GM19238 (cell line): ENCODE results near the gene NOP14.
"Not testable (repeated sequence)": the region's sequence is repeated elsewhere in the genome, so short reads cannot be mapped to it uniquely, and the experiment has no call there.

ENCODE experiments used
- DNase-seq: peaks from one replicate; pipeline ENCODE4 v3.0.0; 2011; ENCODE audit warnings: low spot score; ENCODE audit not compliant: insufficient read length

NOP14 gene

DNA sequence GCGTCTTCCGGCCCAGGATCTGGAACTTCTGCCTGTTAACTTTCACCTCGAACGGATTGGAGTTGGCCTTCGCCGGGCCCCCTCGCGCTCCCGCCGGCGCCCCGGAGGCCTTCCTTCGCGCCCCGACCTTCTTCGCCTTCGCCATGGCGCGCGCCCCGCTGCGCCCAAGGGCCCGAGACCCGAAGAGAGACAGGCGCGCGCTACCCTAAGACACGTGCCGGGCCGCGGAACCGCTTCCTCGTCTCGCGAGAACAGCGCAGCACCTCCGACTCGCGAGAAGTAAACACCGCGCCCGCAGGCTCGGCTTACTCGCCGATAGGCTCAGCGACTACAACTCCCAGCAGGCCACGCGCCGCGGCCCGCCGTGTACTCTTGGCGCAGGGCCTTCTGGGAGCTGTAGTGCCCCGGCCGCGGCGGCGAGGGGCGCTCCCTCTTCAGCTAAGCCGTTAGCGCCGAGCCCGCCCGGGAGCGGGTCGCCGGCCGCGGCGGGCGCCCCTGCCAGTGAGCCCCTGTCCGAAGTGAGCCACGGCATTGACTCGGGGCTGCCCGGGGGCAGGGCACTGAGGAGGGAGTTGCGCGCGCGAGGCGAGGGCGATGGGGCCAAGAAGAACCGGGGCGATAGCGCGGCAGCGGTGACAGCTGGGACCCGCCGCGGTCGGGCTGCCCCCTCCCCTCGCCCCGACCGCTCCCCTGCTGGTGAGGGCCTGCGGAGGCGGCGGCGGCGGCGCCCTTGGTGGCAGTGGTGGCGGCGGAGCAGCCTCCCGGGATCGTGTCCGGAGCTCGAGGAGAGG, at the start of gene NOP14, which contains the start of gene GRK4:
Gene NOP14 (minus strand): TSS at position 232 of the 791 bp plus-strand sequence. CDS start 87 bp downstream, at position 145.
Gene GRK4 (plus strand): TSS at position 397 of the 791 bp plus-strand sequence. CDS start 500 bp downstream, outside the sequence.
- DNase-seq = peak; percentile 97

DNA sequence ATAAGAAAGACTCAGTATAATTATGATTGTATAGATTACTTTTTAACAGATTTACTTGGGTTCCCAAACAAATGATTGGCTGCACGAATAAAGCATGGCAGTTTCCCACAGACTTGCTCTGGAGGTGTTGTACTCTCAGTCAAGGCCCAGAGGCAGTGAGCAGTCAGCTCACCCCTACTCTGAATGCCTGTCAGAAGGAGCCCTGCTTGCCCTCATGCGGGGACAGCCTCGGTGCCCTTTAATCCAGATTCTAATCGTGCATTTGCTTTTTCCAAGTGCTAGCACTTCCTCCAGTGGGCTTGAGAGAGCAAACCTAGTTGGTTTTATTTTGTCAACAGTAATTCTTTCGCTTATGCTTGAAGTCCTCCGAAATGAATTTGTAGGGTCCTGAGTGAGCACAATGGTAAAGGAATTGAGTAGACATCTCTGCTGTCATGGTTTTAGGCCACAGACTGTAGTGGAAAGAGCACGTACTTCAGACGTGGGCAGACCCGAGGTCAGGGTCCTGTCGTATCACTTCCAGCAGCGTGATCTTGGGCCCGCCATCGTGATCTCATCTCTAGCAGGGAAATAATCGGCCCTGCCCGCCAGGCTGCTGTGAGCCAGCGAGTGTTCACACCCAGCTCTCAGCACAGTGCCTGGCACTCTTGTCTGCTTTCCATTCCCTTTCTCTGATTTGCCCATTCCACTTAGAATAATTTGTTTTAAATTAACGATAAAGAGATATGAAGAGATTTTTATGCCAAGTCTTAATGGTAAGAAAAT, 48.4 kb upstream of the NOP14 start:
- no peak for DNase-seq

DNA sequence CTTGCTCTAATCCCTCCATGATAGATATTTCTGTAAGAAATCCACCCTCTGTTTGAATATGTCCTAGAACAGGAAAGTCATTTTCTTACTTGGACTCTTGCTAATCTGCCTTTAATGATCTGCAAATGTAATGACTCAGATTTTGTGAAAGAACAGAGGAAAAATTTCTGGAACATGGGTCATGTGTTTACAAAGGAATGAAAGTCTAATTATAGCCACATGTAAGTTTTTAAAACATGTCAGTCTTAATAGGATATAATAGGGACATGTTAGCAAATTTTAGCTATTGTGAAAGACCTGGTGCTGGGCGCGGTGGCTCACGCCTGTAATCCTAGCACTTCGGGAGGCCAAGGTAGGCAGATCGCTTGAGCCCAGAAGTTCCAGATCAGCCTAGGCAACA, 47.8 kb upstream of the NOP14 start:
- DNase-seq = no peak

DNA sequence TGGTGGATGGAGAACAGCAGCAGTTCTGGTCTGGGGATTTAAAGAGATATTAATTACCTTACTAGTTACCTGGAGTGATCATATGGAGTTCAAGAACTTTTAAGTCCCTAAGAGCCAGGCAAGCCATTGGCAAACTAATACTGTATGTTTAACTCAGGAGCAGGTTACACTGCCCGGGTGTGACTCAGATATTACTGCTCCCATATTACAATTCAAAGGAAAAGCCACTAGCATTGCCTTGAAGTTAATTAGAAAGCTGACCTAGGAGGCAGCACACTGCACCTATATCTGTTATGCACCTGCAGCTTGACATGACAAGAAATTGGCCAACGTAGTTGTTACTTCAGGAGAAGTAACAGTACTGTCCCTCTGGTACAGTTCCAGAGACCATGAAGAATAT, 47.4 kb upstream of the NOP14 start:
- DNase-seq = no peak

DNA sequence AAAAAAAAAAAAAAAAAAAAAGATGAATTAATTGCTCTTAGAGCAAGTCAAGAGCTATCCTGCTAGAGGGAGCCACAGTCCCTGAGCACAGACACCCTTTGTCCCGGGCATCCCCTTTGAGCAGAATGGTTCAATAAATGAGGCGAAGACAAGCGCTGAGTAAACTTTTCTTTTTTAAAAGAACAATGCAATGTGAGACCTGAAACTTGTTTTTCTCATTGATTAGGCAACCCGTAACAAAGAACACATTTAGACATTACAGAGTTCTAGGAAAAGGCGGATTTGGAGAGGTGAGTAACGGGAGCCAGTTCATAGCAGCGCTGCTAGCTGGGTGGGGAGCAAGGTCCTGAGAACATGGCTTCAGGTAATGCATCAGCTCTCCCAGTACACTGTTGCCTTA, 46.2 kb upstream of the NOP14 start:
- no peak for DNase-seq

DNA sequence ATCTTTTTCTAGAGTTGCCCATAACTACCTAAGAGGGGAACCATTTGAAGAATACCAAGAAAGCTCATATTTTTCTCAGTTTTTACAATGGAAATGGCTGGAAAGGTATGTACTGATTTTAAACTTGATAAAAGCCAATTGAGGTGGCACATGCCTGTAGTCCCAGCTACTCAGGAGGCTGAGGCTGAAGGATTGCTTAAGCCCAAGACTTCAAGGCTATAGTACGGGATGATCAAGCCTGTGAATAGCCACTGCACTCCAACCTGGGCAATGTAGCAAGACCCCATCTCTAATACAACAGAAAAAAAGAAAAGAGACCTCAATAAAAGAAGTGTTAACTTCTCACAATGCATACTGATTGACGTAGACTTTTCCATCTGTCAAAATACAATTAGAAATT, 44.5 kb upstream of the NOP14 start:
- DNase-seq = no peak

DNA sequence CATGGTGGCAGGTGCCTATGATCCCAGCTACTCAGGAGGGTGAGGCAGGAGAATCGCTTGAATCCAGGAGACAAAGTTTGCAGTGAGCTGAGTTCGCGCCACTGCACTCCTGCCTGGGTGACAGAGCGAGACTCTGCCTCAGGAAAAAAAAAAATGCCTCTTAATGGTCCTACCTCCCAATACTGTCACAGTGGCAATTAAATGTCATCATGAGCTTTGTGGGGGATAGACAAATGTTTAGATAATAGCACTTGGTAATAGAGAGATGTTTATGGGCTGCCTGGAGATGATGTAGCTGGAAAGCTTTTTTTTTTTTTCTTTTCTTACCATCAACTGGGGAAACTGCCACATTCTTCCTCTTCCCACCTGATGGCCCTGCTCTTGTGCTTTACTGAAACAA, 33.2 kb upstream of the NOP14 start:
- DNase-seq = no peak

DNA sequence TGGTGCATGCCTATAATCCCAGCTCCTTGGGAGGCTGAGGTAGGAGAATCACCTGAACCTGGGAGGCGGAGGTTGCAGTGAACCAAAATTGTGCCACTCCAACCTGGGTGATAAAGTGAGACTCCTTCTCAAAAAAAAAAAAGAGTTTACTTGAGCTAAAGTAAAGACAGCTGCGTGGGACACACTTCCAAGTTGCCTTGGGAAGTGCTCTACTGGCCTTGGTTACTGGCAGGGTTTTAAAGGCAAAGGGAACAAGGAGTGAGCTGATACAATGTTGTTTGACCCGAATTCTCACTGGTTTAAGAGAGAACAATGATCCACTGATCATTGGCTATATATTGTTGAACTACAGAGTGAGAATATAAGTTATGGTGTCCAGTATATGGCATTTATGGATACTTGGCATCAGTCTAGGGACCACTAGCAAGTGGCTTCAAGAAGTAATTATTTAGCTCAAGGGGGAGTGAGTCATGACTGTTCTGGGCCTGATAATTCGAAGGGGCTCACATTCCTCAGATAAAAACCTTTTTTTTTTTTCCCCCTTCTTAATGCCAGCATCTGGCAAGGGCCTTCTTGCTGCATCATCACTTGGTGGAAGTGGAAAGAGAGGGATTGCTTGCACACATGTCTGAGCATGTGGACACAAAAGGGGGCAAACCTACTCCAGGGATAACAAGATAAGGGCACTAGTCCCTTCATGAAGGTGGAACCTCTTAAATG, 32.5 kb upstream of the NOP14 start:
- DNase-seq = no peak

DNA sequence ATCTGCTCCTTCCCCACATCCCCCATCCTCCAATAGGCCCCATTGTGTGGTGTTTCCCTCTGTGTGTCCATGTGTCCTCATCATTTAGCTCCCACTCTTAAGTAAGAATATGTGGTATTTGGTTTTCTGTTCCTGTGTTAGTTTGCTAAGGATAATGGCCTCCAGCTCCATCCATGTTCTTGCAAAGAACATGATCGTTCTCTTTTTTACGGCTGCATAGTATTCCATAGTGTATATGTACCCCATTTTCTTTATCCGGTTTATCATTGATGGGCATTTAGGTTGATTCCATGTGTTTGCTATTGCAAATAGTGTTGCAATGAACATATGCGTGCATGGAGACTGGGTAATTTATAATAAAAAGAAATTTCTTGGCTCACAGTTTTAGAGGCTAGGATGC, 31.7 kb upstream of the NOP14 start:
- DNase-seq = no peak

DNA sequence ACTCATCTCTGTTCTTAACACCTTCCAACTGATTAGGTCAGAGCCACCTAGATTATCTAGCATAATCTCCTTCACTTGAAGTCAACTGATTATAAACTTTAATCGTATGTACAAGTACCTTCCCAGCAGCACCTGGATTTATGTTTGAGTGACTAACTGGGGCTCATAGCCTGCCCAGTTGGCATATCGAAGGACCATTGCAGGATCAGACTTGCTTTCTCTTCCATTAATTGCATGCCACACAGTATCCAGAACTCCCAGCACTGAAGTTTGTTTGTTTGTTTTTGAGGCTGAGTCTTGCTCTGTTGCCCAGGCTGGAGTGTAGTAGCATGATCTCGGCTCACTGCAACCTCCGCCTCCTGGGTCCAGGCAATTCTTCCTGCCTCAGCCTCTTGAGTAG, 28.0 kb upstream of the NOP14 start:
- no peak for DNase-seq

DNA sequence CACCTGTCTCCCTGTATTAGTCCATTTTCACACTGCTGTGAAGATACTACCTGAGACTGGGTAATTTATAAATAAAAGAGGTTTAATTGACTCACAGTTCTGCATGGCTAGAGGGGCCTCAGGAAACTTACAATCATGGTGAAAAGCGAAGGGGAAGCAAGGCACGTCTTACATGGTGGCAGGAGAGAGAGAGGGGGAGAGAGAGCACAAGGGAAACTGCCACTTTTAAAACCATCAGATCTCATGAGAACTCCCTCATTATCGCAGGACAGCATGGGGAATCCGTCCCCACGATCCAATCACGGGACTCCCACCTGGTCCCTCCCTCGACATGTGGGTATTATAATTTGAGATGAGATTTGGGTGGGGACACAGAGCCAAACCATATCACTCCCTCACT, 20.5 kb upstream of the NOP14 start:
- DNase-seq = not testable (repeated sequence)

DNA sequence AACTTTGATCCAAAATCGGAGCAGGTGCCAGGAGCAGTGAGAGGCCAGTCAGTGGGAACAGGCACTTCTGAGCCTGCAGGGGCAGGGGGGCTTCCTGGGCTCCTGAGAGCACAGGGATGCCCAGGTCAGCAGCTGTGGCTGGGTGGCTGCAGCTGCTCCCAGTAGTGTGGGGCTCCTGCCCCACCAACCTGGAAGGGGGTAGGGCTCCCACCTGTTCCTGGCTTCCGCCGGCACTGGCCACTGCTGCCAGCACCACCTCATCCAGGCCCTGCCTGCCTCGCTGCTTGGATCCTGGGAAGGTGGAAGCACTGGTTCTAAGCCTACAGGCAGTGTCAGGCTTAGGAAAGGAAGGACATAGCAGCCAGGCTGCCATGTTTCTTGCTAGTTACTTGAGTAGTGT, 18.8 kb upstream of the NOP14 start:
- no peak for DNase-seq

DNA sequence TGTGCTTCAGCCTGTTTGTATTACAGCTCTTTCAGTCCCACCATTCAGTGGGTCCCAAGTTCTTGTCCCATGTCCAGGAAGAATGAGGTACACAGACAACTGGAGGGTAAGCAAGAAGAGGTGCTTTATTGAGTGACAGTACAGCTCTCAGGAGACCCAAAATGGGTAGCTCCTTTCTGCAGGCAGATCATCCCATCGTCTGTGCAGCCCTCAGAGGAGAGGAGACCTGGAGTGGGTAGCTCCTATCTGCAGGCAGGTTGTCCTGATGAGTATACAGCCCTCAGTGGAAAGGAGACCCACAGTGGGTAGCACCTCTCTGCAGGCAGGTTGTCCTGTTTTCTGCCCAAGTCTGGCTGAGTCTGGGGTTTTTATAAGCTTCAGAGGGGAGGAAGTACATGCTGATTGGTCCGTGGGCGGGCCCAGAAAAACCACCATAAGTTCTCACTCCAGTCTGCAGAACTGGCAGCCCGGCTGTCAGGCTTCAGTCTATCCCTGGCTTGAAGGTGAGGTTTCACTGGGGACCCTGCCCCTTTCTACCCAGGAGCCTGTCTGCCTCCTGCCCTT, 18.1 kb upstream of the NOP14 start:
- DNase-seq = no peak

DNA sequence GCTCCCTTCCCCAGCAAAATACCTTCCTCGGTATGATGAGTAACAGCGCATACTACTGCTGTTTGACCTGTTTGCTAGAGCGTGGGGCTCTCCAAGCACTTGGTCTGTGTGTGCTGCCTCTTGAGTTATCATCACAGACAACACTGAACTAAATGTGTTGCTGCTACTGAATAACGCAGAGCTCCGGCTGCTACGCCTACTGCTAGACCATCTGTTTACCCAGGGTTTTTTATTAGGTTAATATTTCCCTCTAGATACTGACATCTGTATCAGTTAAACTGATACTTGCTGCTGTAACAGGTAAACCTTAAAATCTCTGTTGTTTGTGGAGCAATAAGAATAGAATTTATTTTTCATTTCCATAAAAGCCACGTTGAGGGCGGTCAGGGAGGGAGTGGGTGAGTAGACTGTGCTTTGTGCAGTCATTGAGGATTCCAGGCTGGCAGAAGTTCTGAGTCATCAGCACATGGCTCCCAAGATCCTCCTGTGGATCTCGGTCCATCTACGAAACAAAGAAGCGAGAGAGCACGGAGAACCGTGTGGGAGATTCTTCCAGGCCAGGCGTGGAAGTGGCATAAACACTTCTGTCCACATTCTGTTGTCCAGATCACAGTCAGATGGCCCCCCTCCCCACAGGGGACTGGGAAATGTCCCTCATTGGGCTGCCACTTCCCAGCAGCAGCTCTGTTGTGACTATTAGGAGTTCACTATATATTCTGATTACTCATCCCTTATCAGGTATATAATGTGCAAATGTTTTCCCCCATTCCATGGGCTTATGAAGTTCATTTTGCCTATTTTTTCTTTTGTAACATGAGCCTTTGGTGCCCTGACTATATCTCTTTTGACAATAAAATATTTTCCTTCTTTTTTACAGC, 14.2 kb upstream of the NOP14 start:
- no peak for DNase-seq

DNA sequence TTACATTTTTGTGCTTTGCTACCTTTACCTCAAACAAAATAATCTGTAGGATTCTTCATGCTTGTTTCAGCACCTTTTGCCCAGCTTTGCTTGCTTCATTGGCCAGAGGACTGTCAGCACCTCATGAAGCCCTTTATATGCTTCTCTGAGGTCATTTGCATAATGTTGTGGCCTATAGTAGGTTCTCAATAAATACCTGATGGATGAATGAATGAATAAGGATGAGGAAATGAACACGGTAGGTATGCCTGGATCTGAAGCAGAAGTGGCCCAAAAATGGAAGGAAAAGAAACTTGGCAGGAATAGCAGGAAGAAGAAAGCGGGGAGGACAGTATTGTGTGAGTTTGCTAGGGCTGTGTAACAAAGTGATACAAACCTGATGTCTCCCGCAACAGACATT, 8.1 kb upstream of the NOP14 start:
- no peak for DNase-seq

DNA sequence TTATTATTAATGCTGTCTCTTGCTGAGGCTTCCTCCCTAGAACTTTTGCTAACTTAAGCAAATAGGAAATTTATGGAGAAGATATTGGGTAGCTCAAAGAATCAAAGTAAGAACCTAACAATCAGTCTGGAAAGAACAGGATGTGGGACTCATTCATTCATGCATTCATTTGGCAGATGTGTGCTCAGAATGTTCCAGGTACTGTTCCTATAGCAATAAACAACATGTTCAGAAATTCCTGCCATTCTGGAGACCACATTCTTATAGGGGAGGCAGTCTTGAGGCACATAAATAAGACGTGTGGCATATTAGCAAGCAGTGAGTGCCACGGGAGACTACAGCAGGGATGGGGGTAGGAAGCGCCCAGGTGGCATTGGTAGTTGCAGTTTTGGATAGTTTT, 5.2 kb upstream of the NOP14 start:
- no peak for DNase-seq

DNA sequence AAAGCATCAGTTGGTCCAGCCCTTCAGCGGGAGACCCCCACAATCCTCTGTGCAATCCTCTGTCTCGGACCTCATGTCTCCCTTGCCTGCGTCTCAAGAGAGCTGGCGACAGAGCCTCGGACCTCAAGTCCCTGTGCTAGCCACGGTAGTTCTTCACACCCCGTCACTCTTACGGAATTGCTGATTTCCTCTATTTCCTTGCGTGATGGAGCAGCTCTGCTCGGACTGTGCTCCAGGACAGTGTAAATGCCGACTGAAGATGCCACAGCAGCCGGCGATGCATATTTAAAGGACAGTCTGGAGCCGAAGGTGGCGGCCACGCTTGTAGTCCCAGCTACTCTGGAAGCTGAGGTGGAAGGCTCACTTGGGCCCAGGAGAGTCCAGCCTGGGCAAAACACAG, 2.1 kb upstream of the NOP14 start:
- no peak for DNase-seq

DNA sequence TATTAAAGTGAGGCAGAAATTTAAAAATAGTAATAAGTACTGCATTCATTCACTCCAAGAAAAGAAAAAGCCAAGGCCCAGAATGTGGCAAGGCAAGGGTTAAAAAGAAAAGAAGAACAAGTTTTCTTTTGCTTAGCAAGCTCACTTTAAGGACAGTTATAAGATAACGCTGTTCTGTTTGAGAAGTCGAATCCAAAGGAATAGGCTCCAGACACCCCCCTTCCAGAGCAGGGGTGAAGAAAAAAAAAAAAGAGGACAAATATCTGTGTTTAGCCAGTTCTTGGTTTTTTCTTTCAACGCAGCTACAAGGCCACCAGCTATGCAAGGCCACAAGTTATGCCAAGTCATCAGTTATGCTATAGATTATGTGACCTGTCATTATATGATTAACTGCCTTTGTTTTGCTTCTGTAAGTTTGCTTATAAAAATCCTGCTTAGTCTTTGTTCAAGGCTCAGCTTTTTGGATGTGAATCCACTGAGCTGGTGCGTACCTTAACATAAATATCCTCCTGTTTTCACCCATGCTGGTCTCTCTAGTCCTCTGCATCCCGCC, 1.6 kb upstream of the NOP14 start:
- DNase-seq = no peak

DNA sequence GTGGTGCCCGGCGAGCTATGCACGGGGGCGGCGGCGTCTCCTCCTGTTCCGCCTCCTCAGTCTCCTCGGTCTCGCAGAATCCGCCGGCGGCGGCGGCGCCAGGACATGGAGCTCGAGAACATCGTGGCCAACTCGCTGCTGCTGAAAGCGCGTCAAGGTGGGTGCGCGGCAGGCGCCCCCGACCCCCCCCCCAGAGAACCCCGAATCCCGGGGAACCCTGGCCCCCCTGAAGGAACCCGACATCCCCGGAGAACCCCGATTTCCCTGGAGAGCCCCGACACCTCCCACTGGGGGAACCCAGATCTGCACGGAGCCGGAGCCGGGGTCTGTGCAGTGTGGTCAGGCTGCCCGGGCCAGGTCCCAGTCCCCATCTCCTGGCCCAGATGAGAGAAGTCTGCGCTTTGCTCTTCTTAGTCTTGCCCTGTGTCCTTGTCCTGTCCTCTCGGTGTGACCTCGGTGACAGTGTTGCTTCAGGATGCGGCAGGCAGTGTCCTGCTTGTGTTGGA, 813 bp upstream of the NOP14 start:
- no peak for DNase-seq

DNA sequence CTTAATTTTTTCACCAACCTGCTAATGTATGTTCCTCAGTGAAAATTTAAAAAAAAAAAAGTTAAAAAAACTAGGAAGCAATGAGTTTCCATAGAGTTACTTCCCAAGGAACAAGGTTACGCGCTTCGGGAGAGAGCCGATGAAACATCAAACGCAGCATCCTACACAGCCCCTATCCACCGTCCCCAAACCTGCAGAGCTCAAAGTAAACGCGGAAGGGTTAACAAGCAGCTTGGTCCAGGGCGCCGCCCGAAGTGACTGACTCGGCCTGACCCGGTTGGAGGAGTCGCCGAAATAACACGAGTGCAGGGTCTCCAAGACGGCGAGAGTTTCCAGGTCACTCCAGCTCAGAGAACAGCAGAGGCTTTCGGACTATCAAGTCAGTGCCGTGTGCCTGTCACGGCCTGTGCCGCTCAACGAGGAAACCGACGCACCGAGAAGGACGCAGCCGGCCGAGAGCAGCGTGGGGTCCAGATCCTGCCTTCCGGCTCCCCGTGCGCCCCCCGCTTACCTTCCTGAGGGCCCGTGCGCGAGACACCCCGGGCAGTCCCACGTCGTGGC, 512 bp downstream of the NOP14 start:
- peak; percentile 34 for DNase-seq
